SK-N-MC (cell line): ENCODE results near the gene SEC22A.

Experiments used
- EZH2 ChIP-seq: fragments of 200-600 bp; sonication (generic); IDR thresholded peaks from one replicate; pipeline ENCODE4 v1.6.1; 2017; ENCODE audit warnings: antibody characterized with exemption
- FOXP2 ChIP-seq: optimal IDR thresholded peaks from 2 replicates; pipeline ENCODE3; 2011; ENCODE audit warnings: mild to moderate bottlenecking, moderate library complexity; ENCODE audit not compliant: insufficient read depth; ENCODE audit errors: extremely low read length, control extremely low read depth
- POLR2AphosphoS5 ChIP-seq: IDR thresholded peaks from 2 replicates; pipeline ENCODE4 v1.6.1; 2012; ENCODE audit warnings: mild to moderate bottlenecking, low read depth, low read length, borderline replicate concordance

DNA sequence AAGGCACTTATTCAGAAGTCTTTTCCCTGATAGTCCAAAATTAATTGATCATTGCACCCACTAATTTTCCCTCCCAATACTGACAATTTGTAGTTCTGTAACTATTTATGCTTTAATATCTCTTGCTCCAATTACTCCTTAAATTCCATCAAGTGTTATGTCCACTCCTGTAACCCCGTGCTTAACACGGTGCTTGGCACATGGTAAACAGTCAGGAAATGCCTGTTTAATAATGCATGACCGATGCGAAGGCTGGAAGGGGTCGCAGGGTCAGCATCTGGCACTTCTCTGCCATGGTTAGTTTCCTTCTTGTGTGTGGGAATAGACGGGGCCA, 553 bp upstream of the SEC22A start:
- TF ChIP-seq EZH2 = no peak
- no peak for TF ChIP-seq FOXP2
- TF ChIP-seq POLR2AphosphoS5 = no peak
